Left renal cortex interstitium (tissue), 4 donors: ENCODE results near the gene EIPR1. TPM values are rescaled to one million over a fixed set of nuclear protein-coding genes. Genes with fewer than 3 reads are reported as not detected.
"Not testable (repeated sequence)": the region's sequence is repeated elsewhere in the genome, so short reads cannot be mapped to it uniquely, and the experiment has no call there.

Source experiments
- DNase-seq, 4 donors: peaks; one replicate each; pipeline ENCODE4 v3.0.0-alpha.2; 2013; ENCODE audit warnings: low read depth in 4 of 4, low spot score in 2 of 4, missing footprints in 1 of 4
- polyA plus RNA-seq, 4 donors: library from polyadenylated mRNA; unstranded; fragments of 120-200 nt; gene quantifications; one replicate each; pipeline ENCODE4 v1.2.1, GENCODE V29; 2013; ENCODE audit not compliant: insufficient read length in 4 of 4

EIPR1 gene
- polyA plus RNA-seq, 4 donors: 22.8 to 27.6 (median 26.3) TPM

GRCh38 chr2:3182848-3183247 is 194.8 kb downstream of the EIPR1 start:
- DNase-seq: no peak

DNA sequence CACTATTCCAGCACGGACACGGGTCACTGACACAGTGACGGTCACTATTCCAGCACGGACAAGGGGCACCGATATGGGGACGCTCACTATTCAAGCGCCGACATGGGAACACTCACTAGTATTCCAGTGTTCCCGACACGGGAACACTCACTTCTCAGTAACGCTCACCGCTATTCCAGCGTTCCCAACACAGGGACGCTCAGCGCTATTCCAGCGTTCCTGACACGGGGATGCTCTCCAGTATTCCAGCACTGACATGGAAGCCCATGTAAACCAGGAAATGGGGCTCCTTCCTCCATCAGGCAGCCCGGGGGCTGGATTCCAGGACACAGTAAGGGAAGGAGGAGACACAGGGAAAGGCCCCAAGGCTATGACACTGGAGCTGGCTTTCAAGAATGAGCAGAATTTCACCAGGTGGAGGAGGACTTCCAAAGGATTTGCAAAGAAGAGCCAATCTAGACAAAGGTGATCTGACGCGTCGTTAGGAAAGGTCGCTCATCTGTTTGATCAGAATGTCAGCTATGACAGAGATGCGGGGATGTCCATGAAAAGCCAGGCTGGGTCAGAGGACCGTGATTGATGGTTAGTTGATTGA is 196.1 kb downstream of the EIPR1 start:
- no peak for DNase-seq

- DNase-seq: not testable (repeated sequence)
Measured at GRCh38 chr2:3180909-3181221, 196.8 kb downstream of the EIPR1 start.

GRCh38 chr2:3180082-3180908 is 197.3 kb downstream of the EIPR1 start:
- no peak for DNase-seq

GRCh38 chr2:3179626-3180025 is 198.0 kb downstream of the EIPR1 start:
- no peak for DNase-seq

DNA sequence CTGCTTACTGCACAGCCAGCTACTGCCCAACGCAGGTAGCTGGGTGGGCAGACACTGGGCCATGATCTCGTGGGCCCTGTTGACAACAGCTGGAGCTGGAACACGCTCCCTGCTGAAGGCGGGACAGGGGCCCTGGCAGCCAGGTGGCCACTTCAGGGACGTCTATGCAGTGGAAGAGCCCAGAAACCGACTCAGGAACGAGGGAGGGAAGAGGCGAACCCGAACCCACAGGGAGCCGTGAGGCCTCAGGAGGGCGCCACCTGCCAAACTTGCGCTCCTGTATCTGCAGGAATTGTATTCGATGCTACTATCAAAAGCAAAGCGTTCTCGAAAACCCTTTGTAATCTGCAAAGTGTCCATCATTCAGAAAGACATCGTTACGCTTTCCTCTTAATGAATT is 198.4 kb downstream of the EIPR1 start:
- DNase-seq: no peak

DNA sequence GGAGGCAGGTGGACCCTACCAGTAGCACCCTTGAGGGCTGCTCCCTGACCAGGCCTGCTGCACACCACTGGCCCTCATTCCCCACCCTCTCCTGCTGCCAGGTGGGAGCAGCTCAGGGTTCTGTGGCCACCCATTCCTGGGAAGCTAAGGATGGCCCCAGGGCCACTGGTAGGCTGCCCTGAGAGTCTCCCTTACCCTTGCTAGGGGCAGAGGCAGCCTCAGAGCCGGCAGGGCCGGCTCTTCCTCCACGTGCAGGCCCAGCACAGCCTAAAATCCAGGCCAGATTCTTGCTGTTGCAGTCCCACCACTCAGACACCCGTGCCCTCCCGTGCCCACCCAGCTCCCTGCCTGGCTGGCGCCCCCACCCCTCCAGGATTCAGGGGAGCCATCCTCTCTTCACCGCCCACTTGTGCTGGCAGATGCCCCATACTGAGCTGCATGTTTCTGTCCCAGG is 199.0 kb downstream of the EIPR1 start:
- DNase-seq: no peak

DNA sequence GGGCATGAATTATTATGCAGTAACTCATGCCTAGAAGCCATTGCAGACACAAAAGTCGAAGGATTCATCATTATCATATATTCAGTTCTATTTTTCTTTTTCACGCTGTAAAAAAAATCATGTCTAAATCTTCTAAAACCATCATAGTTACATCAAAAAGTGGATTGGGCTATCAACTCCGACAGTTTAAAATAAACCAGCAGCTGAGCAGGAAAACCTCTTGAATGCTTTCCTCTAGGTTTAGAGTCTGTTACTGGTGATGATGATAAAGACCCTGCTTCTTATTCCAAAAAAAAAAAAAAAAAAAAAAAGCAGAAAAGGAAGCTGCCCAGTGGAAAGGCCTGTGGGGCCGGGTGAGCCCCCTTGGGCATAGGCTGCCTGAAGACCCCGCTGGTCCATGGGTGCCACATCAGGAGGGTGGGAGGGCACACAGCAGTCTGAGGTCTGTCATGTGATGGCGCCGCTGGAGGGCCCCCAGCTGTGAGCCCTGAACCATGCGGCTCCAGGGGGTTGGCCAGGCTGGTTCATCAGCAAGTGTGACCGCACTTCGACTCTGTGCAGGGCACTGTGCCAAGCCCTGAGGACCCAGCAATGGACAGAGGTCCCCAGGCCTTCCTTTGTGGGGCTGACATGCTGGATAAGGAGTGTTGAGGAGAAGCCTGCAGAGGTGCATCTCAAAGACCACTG is 199.6 kb downstream of the EIPR1 start:
- DNase-seq: no peak

GRCh38 chr2:3176869-3177255 is 200.8 kb downstream of the EIPR1 start:
- no peak for DNase-seq

DNA sequence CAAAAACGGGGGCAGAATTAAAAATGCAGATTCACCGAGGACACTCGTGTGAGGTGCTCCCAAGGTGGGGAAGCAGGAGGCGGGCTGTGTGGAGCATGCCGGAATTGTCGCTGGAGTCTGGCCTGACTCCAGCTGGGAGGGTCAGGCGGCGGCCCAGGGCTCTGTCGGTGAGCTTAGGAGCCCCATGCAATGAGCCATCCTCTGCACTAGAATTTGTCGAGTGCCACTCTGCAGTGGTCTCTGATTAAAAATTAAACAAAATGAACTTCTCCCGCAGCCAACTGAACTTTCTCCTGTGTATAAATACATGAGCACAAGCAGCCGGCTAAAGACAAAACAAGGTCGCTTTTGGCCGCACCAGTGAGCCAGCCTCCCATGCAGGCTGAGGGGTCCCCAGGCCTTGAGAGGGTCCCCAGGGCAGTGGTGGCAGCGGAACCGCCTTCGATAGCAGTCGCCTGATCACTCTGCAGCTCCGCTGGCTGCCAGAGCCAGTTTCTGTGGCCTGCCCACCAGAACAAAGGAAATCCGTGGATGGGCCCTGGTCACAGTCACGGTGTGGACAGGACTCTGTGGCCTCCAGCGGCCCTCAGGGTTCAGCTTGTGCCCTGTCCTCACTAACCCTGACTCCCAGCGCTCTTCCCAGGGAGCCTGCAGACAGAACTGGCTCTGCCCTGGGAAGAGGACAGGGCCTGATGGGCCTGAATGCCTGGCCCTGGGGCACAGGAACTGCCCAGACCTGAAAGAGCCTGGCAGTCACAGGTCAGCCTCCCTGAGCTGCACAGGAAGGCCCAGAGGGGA is 201.3 kb downstream of the EIPR1 start:
- DNase-seq: no peak

GRCh38 chr2:3175568-3175955 is 202.1 kb downstream of the EIPR1 start:
- DNase-seq: no peak

GRCh38 chr2:3174626-3175567 is 202.7 kb downstream of the EIPR1 start:
- no peak for DNase-seq

DNA sequence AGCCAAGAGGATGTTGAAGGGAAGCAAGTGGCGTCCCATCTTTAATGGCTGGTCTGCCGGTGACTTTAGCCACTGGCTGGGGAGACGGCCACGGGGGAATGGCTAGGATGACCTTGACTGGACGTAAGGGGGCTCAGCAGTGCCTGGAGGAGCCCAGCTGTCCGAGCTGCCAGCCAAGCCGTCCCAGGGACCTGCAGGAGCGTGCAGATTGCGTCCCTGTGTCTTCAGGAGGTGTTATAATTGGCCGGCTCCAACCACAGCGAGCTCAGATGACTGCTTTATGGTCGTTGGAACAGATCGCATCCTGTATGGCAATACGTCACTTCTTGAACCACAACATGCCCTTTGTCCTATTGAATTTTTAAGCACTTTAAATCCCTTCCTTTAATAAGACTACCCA is 204.6 kb downstream of the EIPR1 start:
- no peak for DNase-seq

GRCh38 chr2:3172265-3172935 is 205.2 kb downstream of the EIPR1 start:
- DNase-seq: no peak

DNA sequence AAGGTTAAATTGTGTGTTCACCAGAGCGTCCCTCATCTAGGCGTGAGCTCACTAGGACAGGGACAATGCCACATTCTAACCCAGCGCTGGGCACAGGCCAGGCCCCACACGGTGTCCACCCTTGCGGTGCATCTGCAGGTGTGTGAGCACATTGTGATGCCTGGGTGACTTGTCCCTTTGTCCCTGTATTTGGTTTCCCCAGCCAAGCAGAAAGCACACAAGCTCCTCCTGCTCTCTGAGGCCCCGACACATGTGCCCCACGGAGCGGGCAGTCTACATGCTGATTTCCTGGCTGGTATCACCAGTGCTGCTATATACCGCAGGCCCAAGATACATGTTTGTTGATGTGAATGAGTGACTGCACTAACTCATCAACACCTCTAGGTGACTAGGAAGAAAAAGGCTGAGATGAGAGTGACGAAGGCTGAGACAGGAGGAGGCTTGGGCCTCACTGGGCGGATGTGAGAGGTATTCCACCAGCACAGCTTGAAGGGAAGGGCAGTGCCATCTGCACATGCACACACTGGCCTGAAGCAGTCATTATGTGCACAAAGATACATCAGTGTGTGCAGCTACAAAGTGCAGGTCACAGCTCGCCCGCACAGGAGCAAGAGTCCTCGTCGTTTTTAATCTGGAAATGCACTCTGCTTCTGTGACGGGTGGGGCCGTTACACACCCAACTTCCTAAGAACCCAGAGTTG is 205.9 kb downstream of the EIPR1 start:
- DNase-seq: no peak

DNA sequence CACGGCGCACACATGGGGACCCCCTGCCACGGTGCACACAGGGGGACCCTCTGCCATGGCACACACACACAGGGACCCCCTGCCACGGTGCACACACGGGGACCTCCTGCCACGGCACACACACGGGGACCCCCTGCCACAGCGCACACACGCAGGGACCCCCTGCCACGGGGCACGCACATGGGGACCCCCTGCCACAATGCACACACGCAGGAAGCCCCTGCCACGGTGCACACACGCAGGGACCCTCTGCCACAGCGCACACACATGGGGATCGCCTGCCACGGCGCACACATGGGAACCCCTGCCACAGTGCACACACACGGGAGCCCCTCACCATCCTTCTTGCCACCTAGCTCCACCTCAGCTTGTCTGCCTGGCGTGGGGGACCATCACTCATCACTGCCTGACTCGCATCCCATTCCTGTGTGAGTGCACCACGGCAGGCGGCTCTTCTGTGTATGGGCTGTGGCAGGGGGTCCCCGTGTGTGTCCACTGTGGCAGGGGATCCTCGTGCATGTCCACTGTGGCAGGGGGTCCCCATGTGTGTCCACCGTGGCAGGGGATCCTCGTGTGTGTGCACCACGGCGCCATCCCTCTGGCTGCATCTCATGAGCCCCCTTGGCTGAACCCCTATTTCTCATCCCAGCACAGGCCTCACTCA is 206.7 kb downstream of the EIPR1 start:
- no peak for DNase-seq

DNA sequence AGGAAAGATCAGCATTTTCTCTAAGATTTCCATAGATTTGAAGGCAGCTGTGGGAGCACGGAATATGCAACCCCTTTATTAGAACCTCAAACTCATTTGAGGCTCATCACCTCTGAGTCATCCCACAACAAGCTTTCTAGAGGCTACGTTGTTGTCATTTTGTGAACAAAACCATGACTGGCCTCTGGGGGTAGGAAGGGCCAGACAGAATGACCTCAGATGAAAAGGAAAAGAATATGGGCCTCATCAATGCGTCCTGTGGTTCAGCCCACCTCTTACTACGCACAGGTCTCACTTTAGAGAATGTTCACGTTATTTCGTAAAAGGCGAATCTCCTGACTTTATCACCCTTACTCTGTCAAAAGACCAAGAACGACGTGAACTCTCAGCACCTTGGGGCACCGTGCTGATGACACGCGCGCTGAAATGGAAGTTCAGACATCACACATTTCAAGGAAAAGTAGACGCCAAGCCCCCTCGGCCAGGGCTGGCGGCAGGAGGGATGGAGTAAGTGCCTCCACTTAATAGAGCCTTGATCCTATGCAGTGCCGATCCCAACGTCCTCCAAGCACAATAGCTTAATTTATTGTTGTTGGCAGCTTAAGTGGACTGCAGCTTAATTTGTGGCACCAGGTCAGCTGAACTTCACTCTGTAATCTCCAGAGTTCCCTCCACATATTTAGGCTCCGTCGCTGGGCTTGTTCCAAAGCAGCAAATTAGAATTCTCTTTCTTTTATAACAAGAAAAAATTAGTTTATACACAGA is 208.3 kb downstream of the EIPR1 start:
- DNase-seq: no peak
